Measurements from ENCODE around the gene SLC30A5. TPM values are rescaled to one million over a fixed set of nuclear protein-coding genes. Genes with fewer than 3 reads are reported as not detected.

Gene SLC30A5
- total and polyA plus RNA-seq, 10 of the 15 experiments (the other 5 are each of a cell fraction or from before 2014, with no cell fraction given): 14.7 to 67.9 (median 38.4) TPM

- DNase-seq (ENCODE audit: low read depth, low spot score) (no peak), ATAC-seq (no peak), FAIRE-seq (no peak)
- H3K9ac ChIP-seq (ENCODE audit: control insufficient read depth, insufficient read depth, low read length): no peak overlapping the region
- no peak overlapping the region for H3K4me3 ChIP-seq
- peaks cover 35% of the 10 kb centered on the region for H3K79me2 ChIP-seq (ENCODE audit: control insufficient read depth, insufficient read depth, low read length)
- no peaks in the 10 kb centered on the region for H3K36me3 ChIP-seq (ENCODE audit: control insufficient read depth in 2 of 2, insufficient read depth in 2 of 2, low read length in 1 of 2)
- WGBS (ENCODE audit: insufficient coverage, insufficient replicate concordance, low lambda C conversion rate, missing lambda C conversion rate): 72% methylated on average over 6 of the region's 6 CpGs
- no TSS peak for BruUV-seq (replicated peaks)
- SMC1A ChIA-PET (ENCODE audit: uncharacterized antibody, unreplicated experiment): interaction anchor here (1.0 to 2.1 kb wide), 12 partner anchors 9 to 279 kb away, joined by 3 to 10 read pairs (median 4); partner anchors contain the start of gene RAD17
- H4K20me1 ChIP-seq (ENCODE audit: control insufficient read depth, insufficient read depth): no peaks in the 10 kb centered on the region
- no peak overlapping the region for H3K27ac ChIP-seq (ENCODE audit: control insufficient read depth, insufficient read depth)
- RAD21 ChIA-PET (ENCODE audit: unreplicated experiment): interaction anchor here (1.0 to 2.0 kb wide), 16 partner anchors 9 to 375 kb away, joined by 3 to 31 read pairs (median 8); partner anchors contain the start of genes CCDC125, CCNB1, CDK7 and CENPH
- POLR2A ChIA-PET: interaction anchor here (0.6 to 1.6 kb wide), 5 partner anchors 75 to 279 kb away, joined by 3 to 7 read pairs (median 6); partner anchors contain the start of gene CCDC125
- no peaks in the 10 kb centered on the region; the same call in 1 of the 2 replicates for H3K4me1 ChIP-seq (ENCODE audit: control insufficient read depth, insufficient read depth, low read length)
- CTCF ChIA-PET: interaction anchor here (0.7 to 1.9 kb wide), 31 partner anchors 9 to 348 kb away, joined by 3 to 20 read pairs (median 6); partner anchors contain the start of genes CCDC125, CDK7 and CENPH
- no peaks in the 10 kb centered on the region for H3K9me3 ChIP-seq (replicated peaks; ENCODE audit: control insufficient read depth, insufficient read depth, low read length)
- peak overlapping the region; percentile 81 for H2AFZ ChIP-seq (ENCODE audit: control insufficient read depth, low read depth, low read length)
- intact Hi-C loops (cut with micrococcal nuclease; ENCODE audit: unreplicated experiment) (loop anchor here (1.0 to 10.0 kb wide), 7 partner anchors 50 to 402 kb away; partner anchors contain the start of genes AK6, CCNB1, CENPH and OCLN), in situ Hi-C loops (cut with MboI) (no loop called here)
- no peaks in the 10 kb centered on the region for H3K27me3 ChIP-seq (replicated peaks in 1 of 2; ENCODE audit: control insufficient read depth in 2 of 2, insufficient read depth in 2 of 2, low read length in 1 of 2)
- TF ChIP-seq IKZF2 (IDR thresholded peaks at IDR 0.05): no peak
- no peak overlapping the region for H3K4me2 ChIP-seq (ENCODE audit: control insufficient read depth, insufficient read depth)
These were observed 845 bp upstream of the SLC30A5 start for GRCh38 chr5:69092969-69093368.

GRCh38 chr5:69099302-69099701 lies 5.5 kb downstream of the SLC30A5 start:
- Histone ChIP-seq H3K4me2 (ENCODE audit: control insufficient read depth, insufficient read depth) (no peak overlapping the region), H3K27me3 (replicated peaks in 1 of 2; ENCODE audit: control insufficient read depth in 2 of 2, insufficient read depth in 2 of 2, low read length in 1 of 2) (no peaks in the 10 kb centered on the region), H3K79me2 (ENCODE audit: control insufficient read depth, insufficient read depth, low read length) (peaks cover 50% of the 10 kb centered on the region), H4K20me1 (ENCODE audit: control insufficient read depth, insufficient read depth) (no peaks in the 10 kb centered on the region), H3K4me3 (no peak overlapping the region), H3K36me3 (ENCODE audit: control insufficient read depth in 2 of 2, insufficient read depth in 2 of 2, low read length in 1 of 2) (peaks cover 0 to 11% of the 10 kb centered on the region in 2 experiments; a peak in 2 of 4 replicates), H3K4me1 (ENCODE audit: control insufficient read depth, insufficient read depth, low read length) (peaks cover 12% of the 10 kb centered on the region), H2AFZ (ENCODE audit: control insufficient read depth, low read depth, low read length) (no peak overlapping the region), H3K9ac (ENCODE audit: control insufficient read depth, insufficient read depth, low read length) (no peak overlapping the region), H3K27ac (ENCODE audit: control insufficient read depth, insufficient read depth) (no peak overlapping the region), H3K9me3 (replicated peaks; ENCODE audit: control insufficient read depth, insufficient read depth, low read length) (no peaks in the 10 kb centered on the region; the same call in 2 of the 3 replicates)
- WGBS (ENCODE audit: insufficient coverage, insufficient replicate concordance, low lambda C conversion rate, missing lambda C conversion rate): 71% methylated on average over 3 of the region's 3 CpGs
- no peak for TF ChIP-seq ZNF384 (IDR thresholded peaks at IDR 0.05; ENCODE audit: borderline replicate concordance, low read depth, low read length)
- TF ChIP-seq RUNX3 (IDR thresholded peaks at IDR 0.05; ENCODE audit: low read length): peak; percentile 52; the same call in 1 of the 2 replicates
- TF ChIP-seq CHD4 (IDR thresholded peaks at IDR 0.05): no peak
- BruUV-seq (replicated peaks): no TSS peak
- POLR2A ChIA-PET: no interaction called here
- SMC1A ChIA-PET (ENCODE audit: uncharacterized antibody, unreplicated experiment): no interaction called here
- no peak for ATAC-seq
- in situ Hi-C loops (cut with MboI) (loop anchor here (5.0 kb wide), 1 partner anchor 118 kb away; a partner anchor contains a TSS), intact Hi-C loops (cut with micrococcal nuclease; ENCODE audit: unreplicated experiment) (loop anchor here (10.0 kb wide), 1 partner anchor 395 kb away; the partner anchor contains the start of gene OCLN)
- CTCF ChIA-PET: no interaction called here
- RAD21 ChIA-PET (ENCODE audit: unreplicated experiment): no interaction called here
- no peak for DNase-seq (ENCODE audit: low read depth, low spot score)
- no peak for FAIRE-seq

Data from GM12878 (cell line).